GM20000 (cell line): ENCODE results near the gene ATP6V0E1.

ENCODE experiments used
- DNase-seq: peaks from one replicate; pipeline ENCODE4 v3.0.0; 2012; ENCODE audit warnings: low spot score
- TF ChIP-seq, protein P1 (sequence below): IDR thresholded peaks from 2 replicates; pipeline ENCODE4 v1.5.1; 2012; ENCODE audit warnings: mild to moderate bottlenecking, control low read depth; ENCODE audit errors: extremely low read depth, missing control alignments

ATP6V0E1 gene

DNA sequence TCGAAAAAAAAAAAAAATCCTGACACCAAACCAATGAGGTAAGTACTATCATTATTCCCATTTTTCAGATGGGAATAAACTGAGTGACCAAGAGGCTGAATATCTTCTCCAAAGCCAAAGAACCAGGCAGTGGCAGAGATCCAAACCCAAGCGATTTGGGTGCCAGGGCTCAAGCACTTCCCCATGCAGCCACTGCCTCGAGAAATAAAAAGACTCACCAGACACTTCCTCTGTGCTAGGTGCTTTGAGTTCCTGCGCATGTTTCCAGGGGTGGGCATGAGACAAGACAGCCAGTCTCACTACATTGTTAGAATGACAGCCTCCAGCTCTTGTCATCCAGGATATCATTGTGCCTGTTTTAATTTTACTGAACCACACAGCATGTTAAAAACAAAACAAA lies 26.6 kb upstream of the ATP6V0E1 start:
- TF ChIP-seq, protein P1, sequence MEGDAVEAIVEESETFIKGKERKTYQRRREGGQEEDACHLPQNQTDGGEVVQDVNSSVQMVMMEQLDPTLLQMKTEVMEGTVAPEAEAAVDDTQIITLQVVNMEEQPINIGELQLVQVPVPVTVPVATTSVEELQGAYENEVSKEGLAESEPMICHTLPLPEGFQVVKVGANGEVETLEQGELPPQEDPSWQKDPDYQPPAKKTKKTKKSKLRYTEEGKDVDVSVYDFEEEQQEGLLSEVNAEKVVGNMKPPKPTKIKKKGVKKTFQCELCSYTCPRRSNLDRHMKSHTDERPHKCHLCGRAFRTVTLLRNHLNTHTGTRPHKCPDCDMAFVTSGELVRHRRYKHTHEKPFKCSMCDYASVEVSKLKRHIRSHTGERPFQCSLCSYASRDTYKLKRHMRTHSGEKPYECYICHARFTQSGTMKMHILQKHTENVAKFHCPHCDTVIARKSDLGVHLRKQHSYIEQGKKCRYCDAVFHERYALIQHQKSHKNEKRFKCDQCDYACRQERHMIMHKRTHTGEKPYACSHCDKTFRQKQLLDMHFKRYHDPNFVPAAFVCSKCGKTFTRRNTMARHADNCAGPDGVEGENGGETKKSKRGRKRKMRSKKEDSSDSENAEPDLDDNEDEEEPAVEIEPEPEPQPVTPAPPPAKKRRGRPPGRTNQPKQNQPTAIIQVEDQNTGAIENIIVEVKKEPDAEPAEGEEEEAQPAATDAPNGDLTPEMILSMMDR, result no peak
- DNase-seq, result no peak

DNA sequence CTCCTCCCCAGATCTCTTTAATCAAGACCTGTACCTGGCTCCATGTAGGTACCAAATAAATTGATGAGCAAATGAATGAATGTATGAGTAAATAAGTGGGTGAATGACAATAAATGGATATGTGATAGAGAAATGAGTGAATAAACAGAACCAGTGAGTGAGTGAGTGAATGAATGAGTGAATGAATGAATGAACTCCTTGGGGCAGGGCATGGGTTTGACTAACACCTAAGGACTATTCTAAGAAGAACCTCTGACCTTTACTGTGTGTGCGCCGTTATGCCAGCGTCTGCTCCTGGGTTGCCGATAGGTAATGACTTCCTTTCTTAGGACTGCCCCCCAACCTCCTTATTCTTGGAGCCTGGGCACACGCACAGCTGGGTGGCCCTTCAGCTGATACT lies 26.1 kb upstream of the ATP6V0E1 start:
- TF ChIP-seq, protein P1, result no peak
- no peak for DNase-seq

DNA sequence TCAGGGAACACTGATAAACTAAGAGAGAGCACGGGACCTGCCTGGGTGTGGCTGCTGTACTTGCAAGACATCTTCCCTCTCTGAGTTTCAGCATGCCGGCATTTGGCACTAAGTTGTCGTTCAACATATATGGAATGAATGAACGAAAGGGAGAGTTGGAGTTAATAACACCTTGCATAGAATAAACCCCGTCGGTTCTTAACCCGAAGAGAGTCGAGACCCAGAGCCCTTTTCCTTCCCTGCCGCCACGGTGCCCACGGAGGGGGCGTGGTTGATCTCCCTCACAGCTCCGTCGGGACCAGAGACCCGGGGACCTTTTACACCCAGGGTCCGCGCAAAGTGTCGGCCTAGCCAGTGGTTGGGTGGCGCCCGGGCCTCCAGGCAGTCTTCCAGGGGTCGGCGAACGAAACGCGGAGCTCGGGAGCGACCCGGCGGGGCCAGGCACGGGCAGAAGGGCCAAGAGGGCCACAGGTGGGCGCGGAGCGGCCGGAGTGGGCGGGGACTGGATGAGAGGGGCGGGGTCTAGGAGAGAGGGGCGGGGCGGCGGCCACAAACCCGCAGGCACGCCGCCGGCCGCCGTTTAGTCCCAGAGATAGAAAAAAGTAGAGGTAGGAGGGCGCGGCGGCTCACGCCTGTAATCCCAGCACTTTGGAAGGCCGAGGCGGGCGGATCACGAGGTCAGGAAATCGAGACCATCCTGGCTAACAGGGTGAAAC lies 25.1 kb upstream of the ATP6V0E1 start:
- TF ChIP-seq, protein P1, result no peak
- peak; percentile 90 for DNase-seq

DNA sequence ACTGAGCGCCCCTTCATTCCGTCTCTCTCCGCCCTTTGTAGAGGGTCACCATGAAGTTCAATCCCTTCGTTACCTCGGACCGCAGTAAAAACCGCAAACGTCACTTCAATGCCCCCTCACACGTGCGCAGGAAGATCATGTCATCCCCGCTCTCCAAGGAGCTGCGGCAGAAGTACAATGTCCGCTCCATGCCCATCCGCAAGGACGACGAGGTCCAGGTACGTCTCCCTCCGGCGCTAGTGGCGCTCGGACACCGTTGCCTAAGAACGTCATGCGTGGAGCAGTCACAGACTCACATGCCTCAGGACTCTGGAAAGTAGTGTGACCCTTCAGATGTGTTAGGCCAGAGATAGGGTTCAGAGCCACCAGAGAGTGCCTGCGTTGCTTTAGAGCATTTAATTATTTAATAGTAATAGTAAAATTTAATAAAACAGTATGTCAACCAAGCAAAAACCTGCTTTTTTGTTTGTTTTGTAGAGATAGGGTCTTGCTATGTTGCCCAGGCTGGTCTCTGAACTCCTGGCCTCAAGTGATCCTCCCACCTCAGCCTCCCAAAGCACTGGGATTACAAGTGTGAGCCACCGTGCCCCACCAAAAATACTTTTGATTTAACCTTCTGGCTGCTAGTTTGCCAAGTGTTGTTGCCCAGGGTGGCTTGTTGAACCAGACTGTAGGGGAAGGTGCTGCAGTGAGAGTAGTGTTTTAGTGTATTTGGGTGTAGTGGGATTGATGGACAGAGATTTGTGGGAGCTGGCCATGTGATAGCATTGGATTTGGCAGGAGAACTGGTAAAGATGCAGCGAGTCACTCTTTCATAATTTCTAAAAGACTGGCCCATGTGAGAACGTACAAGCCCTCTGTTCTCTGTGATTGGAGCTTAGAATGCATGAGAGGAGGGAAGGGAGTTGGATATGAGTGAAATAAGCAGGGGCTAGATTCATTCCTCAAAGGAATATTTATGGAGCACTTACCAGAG lies 23.5 kb upstream of the ATP6V0E1 start:
- TF ChIP-seq, protein P1, result no peak
- no peak for DNase-seq

DNA sequence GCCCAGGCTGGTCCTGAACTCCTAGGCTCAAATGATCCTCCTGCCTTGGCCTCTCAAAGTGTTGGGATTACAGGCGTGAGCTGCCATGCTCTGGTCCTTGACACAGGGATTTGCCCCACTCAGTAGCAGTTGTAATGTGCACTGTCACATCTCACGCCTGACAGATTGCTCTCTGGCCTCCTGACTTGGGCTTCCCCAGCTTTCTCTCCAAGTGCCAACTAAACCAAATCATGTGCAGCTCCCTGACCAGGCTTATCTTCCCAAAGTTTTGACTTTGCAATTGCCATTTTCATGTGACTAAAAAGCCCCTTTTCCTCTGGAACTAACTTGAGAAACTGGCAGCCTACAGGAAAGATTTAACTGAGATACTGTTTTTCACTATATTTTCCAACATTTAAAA lies 13.7 kb upstream of the ATP6V0E1 start:
- TF ChIP-seq, protein P1, result no peak
- DNase-seq, result no peak

DNA sequence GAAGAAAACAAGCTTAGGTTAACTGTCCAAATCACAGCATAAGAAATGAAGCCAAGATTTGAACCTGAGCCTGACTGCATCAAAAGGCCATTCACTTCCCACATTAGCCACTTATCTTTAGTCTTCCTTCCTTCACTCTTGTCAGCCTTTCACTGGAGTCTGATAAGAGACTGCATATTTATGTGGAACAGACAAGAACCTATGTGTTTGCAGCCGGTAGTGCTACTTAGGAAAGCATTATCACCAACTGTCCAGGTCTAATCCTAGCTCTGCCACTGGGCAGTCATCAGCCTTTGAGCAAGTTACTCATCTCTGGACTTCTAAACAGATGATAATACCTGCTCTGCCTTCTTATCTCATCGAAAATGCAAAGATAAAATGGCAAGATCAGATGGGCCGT lies 12.1 kb upstream of the ATP6V0E1 start:
- DNase-seq, result no peak
- TF ChIP-seq, protein P1, result no peak

DNA sequence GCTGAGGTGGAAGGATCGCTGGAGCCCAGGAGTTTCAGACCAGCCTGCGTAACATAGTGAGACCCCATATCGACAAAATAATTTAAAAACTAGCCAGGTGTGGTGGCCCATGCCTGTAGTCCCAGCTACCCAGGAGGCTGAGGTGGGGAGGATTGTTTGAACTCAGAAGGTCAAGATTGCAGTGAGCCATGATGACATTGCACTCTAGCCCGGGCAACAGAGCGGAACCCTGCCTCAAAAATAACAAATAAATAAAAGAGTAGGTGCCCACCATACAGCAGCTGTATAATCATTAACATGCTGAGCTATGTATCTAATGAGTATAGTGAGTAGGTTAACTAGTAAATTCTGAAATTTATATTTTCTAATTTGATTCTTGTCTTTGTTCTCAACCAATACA lies 11.0 kb upstream of the ATP6V0E1 start:
- TF ChIP-seq, protein P1, result no peak
- DNase-seq, result no peak
